Thyroid gland (tissue), 4 donors: Measurements from ENCODE around the gene KLHDC9.

Source experiments
- POLR2A ChIP-seq, 2 donors: fragments of 450-650 bp; IDR thresholded peaks; one replicate each; pipeline ENCODE4 v1.6.1; 2017; ENCODE audit warnings: antibody characterized with exemption in 2 of 2, mild to moderate bottlenecking in 2 of 2, moderate library complexity in 1 of 2
- TF ChIP-seq, protein P1 (sequence below), 6 experiments: fragments of 200-600 bp in 3 of 6; fragments of 450-650 bp in 3 of 6; sonication (generic) in 3 of 6; IDR thresholded peaks; one replicate each; pipeline ENCODE4 v1.5.1; 2016 to 2019; ENCODE audit warnings: antibody characterized with exemption in 6 of 6, mild to moderate bottlenecking in 2 of 6, inconsistent platforms in 1 of 6, moderate library complexity in 1 of 6

DNA sequence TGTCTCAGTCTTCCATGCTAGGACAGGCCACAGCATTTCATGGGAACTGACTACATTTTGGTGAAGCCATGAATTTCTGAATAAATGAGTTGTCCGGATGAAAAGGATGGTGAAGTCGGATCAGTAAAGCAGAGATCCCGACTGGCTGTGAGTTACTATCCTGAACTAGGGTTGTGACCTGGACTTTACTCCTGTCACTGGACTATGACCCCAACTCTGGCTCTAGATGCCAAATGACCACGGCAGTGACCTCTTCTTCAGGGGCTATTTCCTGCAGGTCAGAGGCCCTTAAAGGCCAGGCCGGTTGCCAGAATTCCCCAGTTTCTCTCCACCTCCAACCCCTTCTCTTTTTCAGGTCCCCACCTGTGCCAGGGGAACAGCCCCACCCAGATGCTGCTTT lies 7.1 kb upstream of the KLHDC9 start:
- TF ChIP-seq, protein P1, sequence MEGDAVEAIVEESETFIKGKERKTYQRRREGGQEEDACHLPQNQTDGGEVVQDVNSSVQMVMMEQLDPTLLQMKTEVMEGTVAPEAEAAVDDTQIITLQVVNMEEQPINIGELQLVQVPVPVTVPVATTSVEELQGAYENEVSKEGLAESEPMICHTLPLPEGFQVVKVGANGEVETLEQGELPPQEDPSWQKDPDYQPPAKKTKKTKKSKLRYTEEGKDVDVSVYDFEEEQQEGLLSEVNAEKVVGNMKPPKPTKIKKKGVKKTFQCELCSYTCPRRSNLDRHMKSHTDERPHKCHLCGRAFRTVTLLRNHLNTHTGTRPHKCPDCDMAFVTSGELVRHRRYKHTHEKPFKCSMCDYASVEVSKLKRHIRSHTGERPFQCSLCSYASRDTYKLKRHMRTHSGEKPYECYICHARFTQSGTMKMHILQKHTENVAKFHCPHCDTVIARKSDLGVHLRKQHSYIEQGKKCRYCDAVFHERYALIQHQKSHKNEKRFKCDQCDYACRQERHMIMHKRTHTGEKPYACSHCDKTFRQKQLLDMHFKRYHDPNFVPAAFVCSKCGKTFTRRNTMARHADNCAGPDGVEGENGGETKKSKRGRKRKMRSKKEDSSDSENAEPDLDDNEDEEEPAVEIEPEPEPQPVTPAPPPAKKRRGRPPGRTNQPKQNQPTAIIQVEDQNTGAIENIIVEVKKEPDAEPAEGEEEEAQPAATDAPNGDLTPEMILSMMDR (IDR thresholded peaks at IDR 0.05) = no peak
- TF ChIP-seq POLR2A (IDR thresholded peaks at IDR 0.05) = no peak
